Neural progenitor cell (in vitro differentiated cells): ENCODE results near the gene MUC3A. TPM values are rescaled to one million over a fixed set of nuclear protein-coding genes. Genes with fewer than 3 reads are reported as not detected.

Experiments
- DNase-seq: peaks from one replicate; pipeline ENCODE4 v3.0.0-alpha.2; 2016; ENCODE audit warnings: low spot score
- H2AFZ ChIP-seq: fragments of 200-600 bp; sonication (generic); replicated peaks from 2 replicates; pipeline ENCODE4 v1.6.1; 2016; ENCODE audit warnings: antibody characterized with exemption
- H3F3A ChIP-seq: fragments of 200-600 bp; sonication (generic); 2 replicates; pipeline ENCODE4 v1.6.1; 2016; ENCODE audit warnings: antibody characterized with exemption, low read depth
- H3K27ac ChIP-seq: fragments of 200-600 bp; sonication (generic); 2 replicates; pipeline ENCODE4 v1.5.1; 2016; ENCODE audit warnings: mild to moderate bottlenecking
- H3K27me3 ChIP-seq: fragments of 200-600 bp; sonication (generic); 2 replicates; pipeline ENCODE4 v1.6.1; 2016; ENCODE audit warnings: mild to moderate bottlenecking, moderate library complexity
- H3K36me3 ChIP-seq: fragments of 200-600 bp; sonication (generic); 2 replicates; pipeline ENCODE4 v1.5.1; 2016
- H3K4me1 ChIP-seq: fragments of 200-600 bp; sonication (generic); 2 replicates; pipeline ENCODE4 v1.6.1; 2016; ENCODE audit warnings: mixed run types
- H3K4me2 ChIP-seq: fragments of 200-600 bp; sonication (generic); 2 replicates; pipeline ENCODE4 v1.6.1; 2016
- H3K4me3 ChIP-seq: fragments of 200-600 bp; sonication (generic); 2 replicates; pipeline ENCODE4 v1.5.1; 2016
- H3K79me2 ChIP-seq: fragments of 200-600 bp; sonication (generic); 2 replicates; pipeline ENCODE4 v1.6.1; 2016; ENCODE audit warnings: low read depth
- H3K9ac ChIP-seq: fragments of 200-600 bp; sonication (generic); 2 replicates; pipeline ENCODE4 v1.6.1; 2016
- H3K9me3 ChIP-seq: fragments of 200-600 bp; sonication (generic); 2 replicates; pipeline ENCODE4 v1.5.1; 2016; ENCODE audit warnings: low read depth
- H4K20me1 ChIP-seq: fragments of 200-600 bp; sonication (generic); 2 replicates; pipeline ENCODE4 v1.6.1; 2016; ENCODE audit warnings: low read depth
- H3K27ac Mint-ChIP-seq: 3 replicates; pipeline ENCODE4 v1.8.0; 2021; ENCODE audit warnings: mixed read lengths
- H3K27me3 Mint-ChIP-seq: 2 replicates; pipeline ENCODE4 v1.8.0; 2022; ENCODE audit warnings: low read depth, mild to moderate bottlenecking, inconsistent platforms, moderate library complexity, mixed read lengths; ENCODE audit not compliant: insufficient read depth
- H3K36me3 Mint-ChIP-seq: 3 replicates; pipeline ENCODE4 v1.8.0; 2021; ENCODE audit warnings: mixed read lengths
- H3K4me1 Mint-ChIP-seq: 3 replicates; pipeline ENCODE4 v1.8.0; 2021; ENCODE audit warnings: mixed read lengths
- H3K4me3 Mint-ChIP-seq: 3 replicates; pipeline ENCODE4 v1.8.0; 2021; ENCODE audit warnings: mild to moderate bottlenecking, moderate library complexity, mixed read lengths
- H3K9me3 Mint-ChIP-seq: 3 replicates; pipeline ENCODE4 v1.8.0; 2020; ENCODE audit warnings: mixed read lengths
- EZH2 ChIP-seq: fragments of 200-600 bp; sonication (generic); IDR thresholded peaks from 2 replicates; pipeline ENCODE4 v1.6.1; 2017; ENCODE audit warnings: antibody characterized with exemption, mild to moderate bottlenecking, moderate library complexity
- EZH2phosphoT487 ChIP-seq: fragments of 200-600 bp; sonication (generic); IDR thresholded peaks from 2 replicates; pipeline ENCODE4 v1.6.1; 2017; ENCODE audit warnings: antibody characterized with exemption
- small RNA-seq: library from RNA; depleted of rRNA; stranded (forward); fragments of <200 nt; gene quantifications from one replicate; pipeline ENCODE3, GENCODE V24; 2015
- total RNA-seq: library from RNA; depleted of rRNA; stranded (reverse); fragments of >200 nt; gene quantifications from 2 replicates; pipeline ENCODE4 v1.2.3, GENCODE V29; 2015; ENCODE audit warnings: low replicate concordance
- TF ChIP-seq, protein P1 (sequence below): fragments of 200-600 bp; sonication (generic); IDR thresholded peaks from 2 replicates; pipeline ENCODE4 v1.5.1; 2017; ENCODE audit warnings: antibody characterized with exemption, mild to moderate bottlenecking

The MUC3A gene
- total RNA-seq, 1 donor from 2014 or later, result 0.80 TPM

GRCh38 chr7:101017064-101017777, 67.9 kb downstream of the MUC3A start:
- Histone ChIP-seq H3K4me1 (peaks cover 14% of the 10 kb centered on the region), H3K27ac (no peak overlapping the region), H3K9me3 (no peaks in the 10 kb centered on the region), H4K20me1 (no peaks in the 10 kb centered on the region), H3F3A (peaks cover 7% of the 10 kb centered on the region), H3K36me3 (no peaks in the 10 kb centered on the region), H3K79me2 (no peaks in the 10 kb centered on the region), H2AFZ (peak overlapping the region; percentile 95), H3K27me3 (no peaks in the 10 kb centered on the region), H3K4me2 (peak overlapping the region; percentile 71), H3K9ac (no peak overlapping the region), H3K4me3 (peak overlapping the region; percentile 38)
- Mint-ChIP-seq H3K36me3 (no peaks in the 10 kb centered on the region), H3K27ac (peak overlapping the region; percentile 95), H3K4me3 (peak overlapping the region; percentile 81), H3K4me1 (peaks cover 23% of the 10 kb centered on the region), H3K9me3 (no peaks in the 10 kb centered on the region), H3K27me3 (peaks cover 8% of the 10 kb centered on the region)
- TF ChIP-seq, protein P1, sequence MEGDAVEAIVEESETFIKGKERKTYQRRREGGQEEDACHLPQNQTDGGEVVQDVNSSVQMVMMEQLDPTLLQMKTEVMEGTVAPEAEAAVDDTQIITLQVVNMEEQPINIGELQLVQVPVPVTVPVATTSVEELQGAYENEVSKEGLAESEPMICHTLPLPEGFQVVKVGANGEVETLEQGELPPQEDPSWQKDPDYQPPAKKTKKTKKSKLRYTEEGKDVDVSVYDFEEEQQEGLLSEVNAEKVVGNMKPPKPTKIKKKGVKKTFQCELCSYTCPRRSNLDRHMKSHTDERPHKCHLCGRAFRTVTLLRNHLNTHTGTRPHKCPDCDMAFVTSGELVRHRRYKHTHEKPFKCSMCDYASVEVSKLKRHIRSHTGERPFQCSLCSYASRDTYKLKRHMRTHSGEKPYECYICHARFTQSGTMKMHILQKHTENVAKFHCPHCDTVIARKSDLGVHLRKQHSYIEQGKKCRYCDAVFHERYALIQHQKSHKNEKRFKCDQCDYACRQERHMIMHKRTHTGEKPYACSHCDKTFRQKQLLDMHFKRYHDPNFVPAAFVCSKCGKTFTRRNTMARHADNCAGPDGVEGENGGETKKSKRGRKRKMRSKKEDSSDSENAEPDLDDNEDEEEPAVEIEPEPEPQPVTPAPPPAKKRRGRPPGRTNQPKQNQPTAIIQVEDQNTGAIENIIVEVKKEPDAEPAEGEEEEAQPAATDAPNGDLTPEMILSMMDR, result no peak
- TF ChIP-seq EZH2 (no peak), EZH2phosphoT487 (no peak)
- peak; percentile 77 for DNase-seq

Small RNA genes lying within 50 kb of the gene (small RNA-seq; reads per million reads assigned to genes)
- gene RN7SL549P, result not detected
- gene RPS29P15, result not detected

Other genes with a start within 250 kb of the MUC3A start
- gene POP7, start 243.4 kb upstream of the MUC3A start, total RNA-seq, result 19.4 and 55.1 TPM in 2 replicates
- gene EPO, start 229.1 kb upstream of the MUC3A start, total RNA-seq, result 0.09 and 0.58 TPM in 2 replicates
- 0.03 TPM in 1 of 2 replicates, not detected in the other for gene ZAN, start 215.9 kb upstream of the MUC3A start, total RNA-seq
- 66.5 and 106 TPM in 2 replicates for gene EPHB4, start 122.0 kb upstream of the MUC3A start, total RNA-seq
- gene SLC12A9, start 96.8 kb upstream of the MUC3A start, total RNA-seq, result 3.5 and 18.6 TPM in 2 replicates
- 14.9 and 49.5 TPM in 2 replicates for gene TRIP6, start 82.1 kb upstream of the MUC3A start, total RNA-seq
- 60.4 and 108 TPM in 2 replicates for gene SRRT, start 74.4 kb upstream of the MUC3A start, total RNA-seq
- 4.0 TPM in 1 of 2 replicates, not detected in the other for gene UFSP1, start 59.8 kb upstream of the MUC3A start, total RNA-seq
- gene ACHE, start 53.6 kb upstream of the MUC3A start, total RNA-seq, result 0.90 TPM in 1 of 2 replicates, not detected in the other
- 4.2 TPM in 1 of 2 replicates, not detected in the other for gene MUC12, start 20.0 kb downstream of the MUC3A start, total RNA-seq
- gene MUC17, start 70.5 kb downstream of the MUC3A start, total RNA-seq, result under 0.01 TPM in 1 of 2 replicates, not detected in the other
- gene TRIM56, start 135.9 kb downstream of the MUC3A start, total RNA-seq, result 1.4 and 2.3 TPM in 2 replicates
- 0.03 TPM in 1 of 2 replicates, not detected in the other for gene SERPINE1, start 177.6 kb downstream of the MUC3A start, total RNA-seq
- gene AP1S1, start 204.9 kb downstream of the MUC3A start, total RNA-seq, result 74.4 and 94.2 TPM in 2 replicates
- 0.65 and 1.6 TPM in 2 replicates for gene VGF, start 216.0 kb downstream of the MUC3A start, total RNA-seq
- gene NAT16, start 230.8 kb downstream of the MUC3A start, total RNA-seq, result 0.28 TPM in 1 of 2 replicates, not detected in the other